Hypothalamus (tissue), 51 donors: Measurements from ENCODE around the gene ABHD17A.
"Not testable (repeated sequence)": the region's sequence is repeated elsewhere in the genome, so short reads cannot be mapped to it uniquely, and the experiment has no call there.

Experiments used
- DNase-seq, 51 donors: peaks; one replicate each; lab custom pipeline; 2025; lab: John Stamatoyannopoulos, UW

ABHD17A gene

GRCh38 chr19:1911098-1911497 is 25.8 kb upstream of the ABHD17A start:
- DNase-seq: no peak

DNA sequence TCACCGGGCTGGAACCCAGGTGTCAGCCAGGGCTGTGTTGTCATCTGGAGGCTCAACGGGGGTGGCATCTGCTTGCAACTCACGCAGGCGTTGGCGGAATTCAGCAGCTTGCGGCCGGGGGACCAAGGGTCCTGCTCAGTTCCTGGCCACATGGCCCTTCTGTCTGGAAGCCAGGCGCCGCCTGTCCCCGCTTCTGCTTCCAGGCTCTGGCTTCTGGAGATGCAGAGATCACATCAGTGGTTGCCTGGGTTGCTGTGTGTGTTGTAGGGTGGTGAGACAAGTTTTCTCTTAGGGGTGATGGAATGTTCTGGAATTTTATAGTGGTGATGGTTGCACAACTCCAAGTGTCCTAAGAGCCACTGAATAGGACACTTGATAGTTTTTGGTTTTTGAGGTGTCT is 24.9 kb upstream of the ABHD17A start:
- DNase-seq: peak in 15 of 51 donors; percentile 8 to 47 (median 24)

- DNase-seq: peak in 3 of 51 donors; percentile 6 to 38 (median 21)
Observed at GRCh38 chr19:1909761-1910080, 24.4 kb upstream of the ABHD17A start.

- peak in 5 of 51 donors; percentile 34 to 67 (median 55) for DNase-seq
Observed at GRCh38 chr19:1908364-1908678, 23.0 kb upstream of the ABHD17A start.

GRCh38 chr19:1907563-1908363 is 22.5 kb upstream of the ABHD17A start:
- DNase-seq: peak in 31 of 51 donors; percentile 14 to 67 (median 38)

DNA sequence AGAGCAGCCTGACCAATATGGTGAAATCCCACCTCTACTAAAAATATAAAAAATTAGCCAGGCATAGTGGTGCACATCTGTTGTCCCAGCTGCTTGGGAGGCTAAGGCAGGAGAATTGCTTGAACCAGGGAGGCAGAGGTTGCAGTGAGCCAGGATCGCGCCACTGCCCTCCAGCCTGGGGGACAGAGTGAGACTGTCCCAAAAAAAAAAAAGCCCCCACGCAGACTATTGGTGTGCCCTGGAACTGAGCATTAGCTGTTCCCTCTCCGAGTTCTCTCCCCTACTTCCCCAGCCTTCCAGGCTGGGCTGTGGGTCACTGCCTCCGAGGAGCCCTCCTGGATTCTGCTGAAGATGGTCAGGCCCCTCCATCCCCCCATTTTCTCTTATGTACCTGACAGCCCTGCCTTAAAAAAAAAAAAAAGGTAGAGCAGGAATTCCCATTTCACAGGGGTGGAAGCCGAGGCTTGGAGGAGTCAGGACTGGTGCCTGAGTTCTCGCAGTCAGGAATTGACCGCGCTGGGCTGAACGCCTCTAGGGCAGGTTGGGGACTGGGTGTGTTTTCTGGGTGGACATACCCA is 21.8 kb upstream of the ABHD17A start:
- DNase-seq: no peak

GRCh38 chr19:1905863-1906375 is 20.6 kb upstream of the ABHD17A start:
- DNase-seq: no peak

GRCh38 chr19:1905110-1905862 is 20.0 kb upstream of the ABHD17A start, which contains the start of the genes ADAT3 and SCAMP4:
Gene ADAT3, plus strand, starts transcription at chr19:1905399. Its CDS starts 6,649 bp downstream, at chr19:1912048.
Gene SCAMP4, plus strand, starts transcription at chr19:1905399. Its CDS starts 9,621 bp downstream, at chr19:1915020.
- DNase-seq: peak; percentile 72 to 99 (median 97)

GRCh38 chr19:1904860-1905109 is 19.5 kb upstream of the ABHD17A start:
- no peak for DNase-seq

- DNase-seq: no peak
Observed at GRCh38 chr19:1902923-1903322, 17.6 kb upstream of the ABHD17A start.

DNA sequence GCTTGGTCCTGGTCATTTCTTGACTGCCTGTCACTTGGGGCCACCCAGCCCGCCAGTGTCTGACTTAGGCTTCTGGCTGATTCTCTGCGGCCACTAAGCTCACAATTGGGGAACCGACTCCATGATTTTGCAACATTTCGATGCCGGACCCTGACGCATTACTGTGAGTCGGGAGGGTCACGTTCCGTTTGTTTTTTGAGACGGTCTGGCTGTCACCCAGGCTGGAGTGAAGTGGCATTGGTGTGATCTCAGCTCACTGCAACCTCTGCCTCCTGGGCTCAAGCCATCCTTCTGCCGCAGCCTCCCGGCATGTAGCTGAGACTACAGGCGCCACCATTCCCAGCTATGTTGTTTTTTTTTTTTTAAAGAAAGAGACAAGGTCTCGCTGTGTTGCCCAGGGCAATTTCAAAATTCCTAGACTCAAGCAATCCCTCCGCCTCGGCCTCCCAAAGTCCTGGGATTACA is 16.7 kb upstream of the ABHD17A start:
- DNase-seq: peak in 11 of 51 donors; percentile 10 to 35 (median 18)

- DNase-seq: no peak
Observed at GRCh38 chr19:1896508-1896907, 11.2 kb upstream of the ABHD17A start.

DNA sequence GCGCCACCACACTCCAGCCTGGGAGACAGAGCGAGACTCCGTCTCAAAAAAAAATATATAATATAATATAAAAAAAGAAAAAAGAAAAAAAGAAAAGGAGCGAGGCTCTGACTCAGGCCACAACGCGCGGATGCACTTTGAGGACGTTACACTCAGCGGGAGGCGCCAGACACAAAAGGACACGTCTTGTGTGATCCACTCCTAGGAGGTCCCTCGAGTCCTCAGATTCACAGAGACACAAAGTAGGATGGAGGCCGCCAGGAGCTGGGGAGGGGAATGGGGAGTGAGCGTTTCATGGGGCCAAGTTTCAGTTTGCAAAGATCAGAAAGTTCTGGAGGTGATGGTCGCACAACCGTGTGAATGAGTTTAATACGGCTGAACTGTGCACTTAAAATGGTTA is 8.5 kb upstream of the ABHD17A start:
- no peak for DNase-seq

GRCh38 chr19:1889907-1890306 is 4.6 kb upstream of the ABHD17A start:
- DNase-seq: no peak

DNA sequence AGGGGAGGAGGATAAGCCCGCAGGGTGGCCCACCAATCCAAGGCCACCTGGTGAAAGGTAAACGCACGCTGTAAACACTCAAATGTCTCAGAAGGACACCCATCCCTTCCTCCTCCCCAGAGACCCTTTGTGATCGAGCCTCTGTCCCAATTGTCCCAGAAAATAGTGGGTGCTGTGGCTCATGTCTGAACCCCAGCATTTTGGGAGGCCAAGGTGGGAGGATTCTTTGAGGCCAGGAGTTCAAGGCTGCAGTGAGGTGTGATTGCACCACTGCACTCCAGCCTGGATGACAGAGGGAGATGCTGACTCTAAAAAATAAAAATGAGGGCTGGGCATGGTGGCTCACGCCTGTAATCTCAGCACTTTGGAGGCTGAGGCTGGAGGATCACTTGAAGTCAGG is 3.1 kb upstream of the ABHD17A start:
- DNase-seq: no peak

DNA sequence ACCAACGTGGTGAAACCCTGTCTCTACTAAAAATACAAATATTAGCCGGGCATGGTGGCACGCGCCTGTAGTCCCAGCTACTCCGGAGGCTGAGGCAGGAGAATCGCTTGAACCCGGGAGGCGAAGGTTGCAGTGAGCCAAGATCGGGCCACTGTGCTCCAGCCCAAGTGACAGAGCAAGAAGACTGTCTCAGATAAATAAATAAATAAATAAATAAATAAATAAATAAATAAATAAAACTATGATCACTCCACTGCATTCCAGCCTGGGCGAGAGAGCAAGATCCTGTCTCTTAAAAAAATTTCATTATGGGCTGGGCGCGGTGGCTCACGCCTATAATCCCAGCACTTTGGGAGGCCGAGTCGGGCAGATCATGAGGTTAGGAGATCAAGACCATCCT is 1.1 kb upstream of the ABHD17A start:
- DNase-seq: not testable (repeated sequence)

DNA sequence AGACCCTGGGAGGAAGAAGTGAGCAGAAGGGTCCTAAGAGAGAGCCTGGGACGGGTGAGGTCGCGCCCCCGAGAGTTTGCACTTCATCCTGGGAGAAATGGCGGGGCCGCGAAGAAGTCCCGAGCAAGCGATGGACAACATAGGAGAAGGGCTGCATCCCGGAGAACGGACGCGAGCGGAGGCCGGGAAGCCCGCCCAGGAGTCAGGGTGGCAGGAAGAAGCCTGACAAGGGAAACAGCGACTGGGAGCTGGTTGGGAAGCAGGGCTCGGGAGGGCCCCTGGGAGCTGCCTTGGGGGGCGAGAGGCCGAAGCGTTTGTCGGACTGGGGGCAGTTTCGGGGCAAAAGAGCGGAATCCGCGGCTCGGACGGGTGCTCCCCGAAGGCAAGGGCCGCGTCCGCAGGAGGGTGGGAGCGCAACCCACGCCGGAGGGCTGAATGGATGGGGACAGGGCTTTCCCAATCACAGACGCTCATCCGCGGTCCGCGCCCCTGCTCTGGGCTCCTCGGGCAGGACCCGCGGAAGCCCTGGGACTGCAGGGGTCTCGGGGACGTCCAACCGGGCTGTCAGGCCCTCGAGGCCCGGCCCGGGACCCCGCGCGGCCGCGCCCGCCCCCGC is 469 bp downstream of the ABHD17A start:
- peak in 2 of 51 donors; percentile 22 to 45 for DNase-seq

DNA sequence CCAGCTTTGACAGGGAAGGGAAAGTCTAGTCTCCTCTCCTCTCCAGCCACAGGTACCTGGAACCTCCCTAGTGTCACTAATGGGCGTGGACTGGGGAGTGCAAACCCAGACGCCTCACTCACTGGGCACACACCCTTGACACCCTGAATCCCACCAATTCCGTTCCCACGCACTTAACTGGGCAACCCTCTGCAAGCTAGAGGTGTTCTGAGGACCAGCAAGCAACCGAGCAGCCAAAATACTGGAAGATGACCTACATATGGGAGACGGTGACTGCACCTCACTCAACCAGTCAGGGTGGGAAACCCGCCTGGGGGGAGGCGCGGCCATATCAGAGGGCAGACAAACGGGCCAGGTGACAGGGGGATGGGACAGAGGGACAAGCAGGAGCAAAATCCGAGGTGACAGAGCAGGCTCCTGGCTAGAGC is 991 bp downstream of the ABHD17A start:
- no peak for DNase-seq

DNA sequence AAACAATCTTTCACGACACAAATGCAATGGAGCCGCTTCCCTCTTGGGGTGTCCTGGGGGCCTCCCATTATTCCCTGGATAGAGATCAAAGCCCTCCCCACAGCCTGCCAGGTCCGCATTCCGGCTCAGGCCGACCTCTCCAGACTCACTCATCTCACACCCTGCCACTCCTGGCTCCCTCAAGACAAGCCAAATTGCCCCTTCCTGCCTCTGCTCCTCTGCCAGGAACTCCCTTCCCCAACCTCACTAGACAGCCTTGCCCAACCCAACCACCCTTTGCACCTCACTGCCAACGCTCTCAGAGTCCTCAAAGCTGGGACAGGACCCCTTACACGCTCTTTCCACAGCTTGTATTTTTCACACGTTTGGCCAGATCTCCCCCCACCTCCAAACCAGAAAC is 1.5 kb downstream of the ABHD17A start:
- DNase-seq: no peak

GRCh38 chr19:1882786-1883692 is 2.3 kb downstream of the ABHD17A start:
- DNase-seq: peak in 2 of 51 donors; percentile 28 to 51
